Measurements from ENCODE around the gene RPS5. TPM values are rescaled to one million over a fixed set of nuclear protein-coding genes. Genes with fewer than 3 reads are reported as not detected.

RPS5 gene
- total RNA-seq, 4 donors from 2014 or later, result 1,209 to 2,449 (median 1,340) TPM

GRCh38 chr19:58354478-58355030 lies 32.5 kb upstream of the RPS5 start:
- no peak for DNase-seq
- Histone ChIP-seq H3K4me3 (replicated peaks in 1 of 3) (no peak overlapping the region), H3K4me1 (peaks cover 7 to 11% of the 10 kb centered on the region in 2 donors), H3K9me3 (no peaks in the 10 kb centered on the region), H3K36me3 (no peaks in the 10 kb centered on the region), H3K27me3 (no peaks in the 10 kb centered on the region), H3K27ac (no peak overlapping the region)
- intact Hi-C loops (cut with DNase I), result no loop called here
- 85 to 92% methylated on average over 6 of the region's 6 CpGs for WGBS, 2 donors
- no peak for TF ChIP-seq CTCF (IDR thresholded peaks at IDR 0.05)
- no peak for TF ChIP-seq POLR2A (IDR thresholded peaks at IDR 0.05)

GRCh38 chr19:58355215-58355796 lies 31.8 kb upstream of the RPS5 start:
- Histone ChIP-seq H3K27me3 (no peaks in the 10 kb centered on the region), H3K9me3 (no peaks in the 10 kb centered on the region), H3K27ac (no peak overlapping the region), H3K36me3 (no peaks in the 10 kb centered on the region), H3K4me3 (replicated peaks in 1 of 3) (no peak overlapping the region), H3K4me1 (peaks cover 3% of the 10 kb centered on the region in 2 donors)
- intact Hi-C loops (cut with DNase I), result no loop called here
- 91 to 92% methylated on average over 10 of the region's 10 CpGs for WGBS, 2 donors
- TF ChIP-seq POLR2A (IDR thresholded peaks at IDR 0.05) (no peak), CTCF (IDR thresholded peaks at IDR 0.05) (no peak)
- DNase-seq, result no peak

- Histone ChIP-seq H3K27ac (no peak overlapping the region), H3K27me3 (no peaks in the 10 kb centered on the region)
- DNase-seq, result no peak
Observed at GRCh38 chr19:58355908-58356765, 30.9 kb upstream of the RPS5 start.

GRCh38 chr19:58356766-58357480 lies 30.1 kb upstream of the RPS5 start:
- H3K4me1 ChIP-seq, result peaks cover 0 to 5% of the 10 kb centered on the region in 2 donors
- no peak overlapping the region for H3K27ac ChIP-seq
- WGBS, 2 donors, result 58 to 59% methylated on average over 12 to 33 of the region's 75 CpGs
- DNase-seq, result no peak
- H3K27me3 ChIP-seq, result no peaks in the 10 kb centered on the region
- intact Hi-C loops (cut with DNase I), result no loop called here
- TF ChIP-seq POLR2A (IDR thresholded peaks at IDR 0.05) (no peak), CTCF (IDR thresholded peaks at IDR 0.05) (no peak)
- H3K4me3 ChIP-seq (replicated peaks in 1 of 3), result no peak overlapping the region
- no peaks in the 10 kb centered on the region for H3K9me3 ChIP-seq
- H3K36me3 ChIP-seq, result no peaks in the 10 kb centered on the region

More at GRCh38 chr19:58355908-58356765, 30.9 kb upstream of the RPS5 start:
- WGBS, 2 donors, result 45 to 62% methylated on average over 11 to 20 of the region's 94 CpGs
- Histone ChIP-seq H3K9me3 (no peaks in the 10 kb centered on the region), H3K4me3 (replicated peaks in 1 of 3) (no peak overlapping the region), H3K36me3 (no peaks in the 10 kb centered on the region), H3K4me1 (no peaks in the 10 kb centered on the region)
- TF ChIP-seq CTCF (IDR thresholded peaks at IDR 0.05) (no peak), POLR2A (IDR thresholded peaks at IDR 0.05) (no peak)
- intact Hi-C loops (cut with DNase I), result no loop called here

Data from thyroid gland (tissue), 4 donors.